BLaER1 treated with 17β-estradiol and CSF1 and Interleukin-3, amounts not matched to agents 10 nM and 100 nM (cell line): ENCODE results near the gene NMB.
"Not testable (repeated sequence)": the region's sequence is repeated elsewhere in the genome, so short reads cannot be mapped to it uniquely, and the experiment has no call there.

ENCODE experiments used
- H3K27ac ChIP-seq, 11 experiments: shearing (Covaris generic); formaldehyde crosslinking; 2 replicates each; pipeline ENCODE4 v1.8.1; 2022
- H3K27me3 ChIP-seq, 11 experiments: shearing (Covaris generic); formaldehyde crosslinking; 2 replicates each; pipeline ENCODE4 v1.8.1; 2022
- H3K36me3 ChIP-seq, 11 experiments: shearing (Covaris generic); formaldehyde crosslinking; 2 replicates each; pipeline ENCODE4 v1.8.1; 2022
- H3K4me1 ChIP-seq, 10 experiments: shearing (Covaris generic); formaldehyde crosslinking; 2 replicates each; pipeline ENCODE4 v1.8.1; 2022
- H3K4me2 ChIP-seq, 11 experiments: shearing (Covaris generic); formaldehyde crosslinking; 2 replicates each; pipeline ENCODE4 v1.8.1; 2022
- H3K4me3 ChIP-seq, 10 experiments: shearing (Covaris generic); formaldehyde crosslinking; 2 replicates each; pipeline ENCODE4 v1.8.1; 2022
- H3K9ac ChIP-seq, 11 experiments: shearing (Covaris generic); formaldehyde crosslinking; 2 replicates each; pipeline ENCODE4 v1.8.1; 2022
- H3K9me3 ChIP-seq, 11 experiments: shearing (Covaris generic); formaldehyde crosslinking; replicated peaks in 1 of 11; 2 replicates each; pipeline ENCODE4 v1.8.1; 2022
- H4K20me1 ChIP-seq, 11 experiments: shearing (Covaris generic); formaldehyde crosslinking; 2 replicates each; pipeline ENCODE4 v1.8.1; 2022
- Cebpa-rat ChIP-seq, 11 experiments: shearing (Covaris generic); IDR thresholded peaks; 2 replicates each; pipeline ENCODE4 v1.8.1; 2022

Gene NMB

GRCh38 chr15:84658080-84658787, at the start of gene NMB:
TSS of gene NMB (minus strand) at chr15:84658199. CDS start at chr15:84658152, 47 bp downstream.
- H3K4me1 ChIP-seq, result peaks cover 44 to 62% (median 55%) of the 10 kb centered on the region in 10 experiments
- peaks cover 0 to 20% (median 0%) of the 10 kb centered on the region in 11 experiments; a peak in 7 of 22 replicates for H3K36me3 ChIP-seq
- peaks cover 0 to 13% (median 0%) of the 10 kb centered on the region in 11 experiments; a peak in 4 of 22 replicates for H4K20me1 ChIP-seq
- peak within 1 kb of the TSS; percentile 89 to 99 (median 95) for H3K4me2 ChIP-seq
- H3K27me3 ChIP-seq, result no peaks in the 10 kb centered on the region
- peak within 1 kb of the TSS; percentile 56 to 74 (median 63) for H3K4me3 ChIP-seq
- H3K27ac ChIP-seq, result peak within 1 kb of the TSS; percentile 43 to 84 (median 78); a peak in 21 of 22 replicates
- no peaks in the 10 kb centered on the region for H3K9me3 ChIP-seq
- H3K9ac ChIP-seq, result peak within 1 kb of the TSS; percentile 71 to 85 (median 82)
- no peak for TF ChIP-seq Cebpa-rat (IDR thresholded peaks at IDR 0.05)

- Histone ChIP-seq H3K36me3 (peaks cover 7 to 73% (median 30%) of the 10 kb centered on the region in 11 experiments; a peak in 20 of 22 replicates), H3K9ac (no peak overlapping the region), H3K4me1 (peaks cover 0 to 43% (median 0%) of the 10 kb centered on the region in 10 experiments; a peak in 7 of 20 replicates), H3K4me2 (peak overlapping the region in 1 of 11 experiments; percentile 26; a peak in 2 of 22 replicates), H3K27ac (no peak overlapping the region), H3K9me3 (no peaks in the 10 kb centered on the region), H4K20me1 (peaks cover 59 to 100% (median 98%) of the 10 kb centered on the region in 11 experiments; a peak in 21 of 22 replicates), H3K4me3 (no peak overlapping the region), H3K27me3 (no peaks in the 10 kb centered on the region)
- TF ChIP-seq Cebpa-rat (IDR thresholded peaks at IDR 0.05), result no peak
Observed at GRCh38 chr15:84703808-84704207, 45.8 kb upstream of the NMB start.

GRCh38 chr15:84702961-84703482, 45.0 kb upstream of the NMB start:
- Histone ChIP-seq H3K9ac (no peak overlapping the region), H4K20me1 (peaks cover 66 to 100% (median 98%) of the 10 kb centered on the region in 11 experiments; a peak in 21 of 22 replicates)
- TF ChIP-seq Cebpa-rat (IDR thresholded peaks at IDR 0.05), result no peak

GRCh38 chr15:84699538-84700191, 41.7 kb upstream of the NMB start:
- Histone ChIP-seq H3K4me3 (no peak overlapping the region), H4K20me1 (peaks cover 65 to 100% (median 94%) of the 10 kb centered on the region in 11 experiments), H3K4me2 (0 out of 22 replicates have a peak overlapping the region, but pooled peaks of 1 of the 11 experiments have one; percentile 15), H3K4me1 (peaks cover 0 to 64% (median 6%) of the 10 kb centered on the region in 10 experiments; a peak in 15 of 20 replicates), H3K9me3 (no peaks in the 10 kb centered on the region), H3K27me3 (no peaks in the 10 kb centered on the region), H3K36me3 (peaks cover 0 to 39% (median 21%) of the 10 kb centered on the region in 11 experiments; a peak in 16 of 22 replicates), H3K27ac (no peak overlapping the region), H3K9ac (no peak overlapping the region)
- no peak for TF ChIP-seq Cebpa-rat (IDR thresholded peaks at IDR 0.05)

More at GRCh38 chr15:84702961-84703482, 45.0 kb upstream of the NMB start:
- Histone ChIP-seq H3K4me1 (peaks cover 0 to 50% (median 0%) of the 10 kb centered on the region in 10 experiments; a peak in 8 of 20 replicates), H3K4me2 (peak overlapping the region in 2 of 11 experiments; percentile 15 to 26; a peak in 3 of 22 replicates), H3K27ac (no peak overlapping the region), H3K4me3 (no peak overlapping the region), H3K9me3 (no peaks in the 10 kb centered on the region), H3K36me3 (peaks cover 4 to 65% (median 27%) of the 10 kb centered on the region in 11 experiments; a peak in 19 of 22 replicates), H3K27me3 (no peaks in the 10 kb centered on the region)

- Histone ChIP-seq H3K27ac (no peak overlapping the region), H3K27me3 (no peaks in the 10 kb centered on the region), H3K9ac (no peak overlapping the region)
Observed at GRCh38 chr15:84697236-84697990, 39.4 kb upstream of the NMB start.

GRCh38 chr15:84696757-84697156, 38.8 kb upstream of the NMB start:
- H3K4me3 ChIP-seq, result no peak overlapping the region
- H3K9ac ChIP-seq, result no peak overlapping the region
- H3K4me2 ChIP-seq, result peak overlapping the region in 2 of 11 experiments; percentile 13 to 35; a peak in 4 of 22 replicates
- peaks cover 0 to 41% (median 6%) of the 10 kb centered on the region in 10 experiments; a peak in 15 of 20 replicates for H3K4me1 ChIP-seq
- H3K36me3 ChIP-seq, result peaks cover 8 to 47% (median 22%) of the 10 kb centered on the region in 11 experiments; a peak in 19 of 22 replicates
- H3K27ac ChIP-seq, result no peak overlapping the region
- H3K9me3 ChIP-seq, result peaks cover 0 to 5% (median 0%) of the 10 kb centered on the region in 11 experiments; a peak in 1 of 22 replicates
- TF ChIP-seq Cebpa-rat (IDR thresholded peaks at IDR 0.05), result no peak
- H4K20me1 ChIP-seq, result peaks cover 36 to 100% (median 88%) of the 10 kb centered on the region in 11 experiments
- H3K27me3 ChIP-seq, result no peaks in the 10 kb centered on the region

More at GRCh38 chr15:84697236-84697990, 39.4 kb upstream of the NMB start:
- Histone ChIP-seq H3K4me2 (peak overlapping the region in 5 of 11 experiments; percentile 8 to 51 (median 11); a peak in 5 of 22 replicates), H4K20me1 (peaks cover 43 to 100% (median 90%) of the 10 kb centered on the region in 11 experiments), H3K9me3 (no peaks in the 10 kb centered on the region; a peak in 1 of 22 replicates), H3K4me3 (no peak overlapping the region), H3K4me1 (peaks cover 0 to 41% (median 6%) of the 10 kb centered on the region in 10 experiments; a peak in 15 of 20 replicates), H3K36me3 (peaks cover 2 to 42% (median 18%) of the 10 kb centered on the region in 11 experiments; a peak in 14 of 22 replicates)
- TF ChIP-seq Cebpa-rat (IDR thresholded peaks at IDR 0.05), result no peak

- H3K36me3 ChIP-seq, result peaks cover 60 to 95% (median 79%) of the 10 kb centered on the region in 11 experiments
- no peaks in the 10 kb centered on the region for H3K27me3 ChIP-seq
- H4K20me1 ChIP-seq, result peaks cover 0 to 74% (median 26%) of the 10 kb centered on the region in 11 experiments; a peak in 13 of 22 replicates
- no peak overlapping the region for H3K4me3 ChIP-seq
- no peak overlapping the region for H3K9ac ChIP-seq
- peaks cover 0 to 22% (median 17%) of the 10 kb centered on the region in 11 experiments; a peak in 15 of 22 replicates for H3K9me3 ChIP-seq
- H3K27ac ChIP-seq, result no peak overlapping the region
- no peak for TF ChIP-seq Cebpa-rat (IDR thresholded peaks at IDR 0.05)
- no peak overlapping the region for H3K4me2 ChIP-seq
- peaks cover 0 to 19% (median 4%) of the 10 kb centered on the region in 10 experiments; a peak in 8 of 20 replicates for H3K4me1 ChIP-seq
Observed at GRCh38 chr15:84690342-84690741, 32.3 kb upstream of the NMB start.

- H3K4me2 ChIP-seq, result no peak overlapping the region
- no peak overlapping the region for H3K27ac ChIP-seq
- peaks cover 0 to 24% (median 4%) of the 10 kb centered on the region in 10 experiments; a peak in 8 of 20 replicates for H3K4me1 ChIP-seq
- no peak overlapping the region for H3K4me3 ChIP-seq
- peaks cover 61 to 97% (median 83%) of the 10 kb centered on the region in 11 experiments for H3K36me3 ChIP-seq
- no peak overlapping the region for H3K9ac ChIP-seq
- H3K27me3 ChIP-seq, result no peaks in the 10 kb centered on the region
- H3K9me3 ChIP-seq, result peaks cover 0 to 22% (median 17%) of the 10 kb centered on the region in 11 experiments; a peak in 15 of 22 replicates
- no peak for TF ChIP-seq Cebpa-rat (IDR thresholded peaks at IDR 0.05)
- peaks cover 0 to 70% (median 22%) of the 10 kb centered on the region in 11 experiments; a peak in 12 of 22 replicates for H4K20me1 ChIP-seq
Observed at GRCh38 chr15:84689858-84690257, 31.9 kb upstream of the NMB start.

GRCh38 chr15:84686446-84686845, 28.4 kb upstream of the NMB start:
- peaks cover 0 to 58% (median 20%) of the 10 kb centered on the region in 10 experiments; a peak in 15 of 20 replicates for H3K4me1 ChIP-seq
- H3K27me3 ChIP-seq, H3K4me3 ChIP-seq, H3K9ac ChIP-seq: not testable (repeated sequence)
- peak overlapping the region in 1 of 11 experiments; percentile 41; a peak in 1 of 22 replicates for H3K27ac ChIP-seq
- peaks cover 68 to 100% (median 92%) of the 10 kb centered on the region in 11 experiments for H3K36me3 ChIP-seq
- peaks cover 0 to 18% (median 14%) of the 10 kb centered on the region in 11 experiments; a peak in 15 of 22 replicates for H3K9me3 ChIP-seq
- H3K4me2 ChIP-seq, result peak overlapping the region in 3 of 11 experiments; percentile 29 to 52 (median 35); a peak in 3 of 22 replicates
- peaks cover 0 to 52% (median 0%) of the 10 kb centered on the region in 11 experiments; a peak in 11 of 22 replicates for H4K20me1 ChIP-seq
